ENCODE results near the gene KCNT2. TPM values are rescaled to one million over a fixed set of nuclear protein-coding genes. Genes with fewer than 3 reads are reported as not detected.
"Not testable (repeated sequence)": the region's sequence is repeated elsewhere in the genome, so short reads cannot be mapped to it uniquely, and the experiment has no call there.

KCNT2 gene
- total RNA-seq, 1 donor from 2014 or later, result not detected

DNA sequence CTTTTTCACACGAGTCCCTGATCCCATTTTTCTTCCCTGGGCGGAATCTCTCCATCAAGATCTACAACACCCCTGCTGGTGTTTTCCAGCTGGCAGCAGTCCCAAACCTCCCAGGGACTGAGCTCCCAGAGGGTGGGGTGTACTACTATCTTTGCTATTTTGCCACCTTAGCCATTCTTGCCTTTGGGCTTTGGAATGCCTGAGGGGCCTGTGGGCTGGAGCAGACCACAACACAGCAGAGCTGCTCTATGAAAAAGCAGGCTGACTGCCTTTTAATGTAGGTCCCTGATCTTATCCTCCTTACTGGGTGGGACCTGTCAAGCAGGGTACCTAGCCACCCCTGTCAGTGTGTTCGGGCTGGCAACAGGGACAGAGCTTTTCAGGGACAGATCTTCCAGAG is 91.9 kb downstream of the KCNT2 start:
- no peak for DNase-seq
- intact Hi-C loops (cut with micrococcal nuclease), result no loop called here
- Mint-ChIP-seq H3K27ac (no peak overlapping the region), H3K27me3 (no peaks in the 10 kb centered on the region), H3K9me3 (no peaks in the 10 kb centered on the region), H3K4me1 (no peaks in the 10 kb centered on the region), H3K4me3 (no peak overlapping the region), H3K36me3 (ENCODE audit: low read depth) (no peaks in the 10 kb centered on the region)

DNA sequence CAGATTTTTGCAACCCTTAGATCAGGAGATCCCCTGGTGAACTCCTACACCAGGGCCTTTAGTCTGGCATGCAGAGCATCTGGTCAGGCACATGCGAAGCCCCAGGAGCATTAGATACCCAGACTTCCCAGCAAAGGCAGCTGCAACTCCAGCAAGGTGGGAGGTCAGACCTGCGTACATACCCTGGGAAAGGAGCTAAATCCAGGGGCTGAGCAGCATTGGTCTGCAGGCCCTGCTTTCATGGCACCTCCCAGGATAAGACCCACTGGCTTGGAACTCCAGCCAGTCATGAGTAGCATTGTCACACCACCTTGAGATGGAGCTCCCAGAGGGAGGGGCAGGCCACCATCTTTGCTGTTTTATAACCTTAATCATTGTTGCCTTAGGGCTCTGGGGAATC is 92.3 kb downstream of the KCNT2 start:
- no peaks in the 10 kb centered on the region for H3K9me3 Mint-ChIP-seq
- H3K36me3 Mint-ChIP-seq (ENCODE audit: low read depth), result no peaks in the 10 kb centered on the region
- no peaks in the 10 kb centered on the region for H3K27me3 Mint-ChIP-seq
- intact Hi-C loops (cut with micrococcal nuclease), result no loop called here
- H3K4me3 Mint-ChIP-seq, result no peak overlapping the region
- DNase-seq, result no peak
- no peak overlapping the region for H3K27ac Mint-ChIP-seq
- no peaks in the 10 kb centered on the region for H3K4me1 Mint-ChIP-seq

DNA sequence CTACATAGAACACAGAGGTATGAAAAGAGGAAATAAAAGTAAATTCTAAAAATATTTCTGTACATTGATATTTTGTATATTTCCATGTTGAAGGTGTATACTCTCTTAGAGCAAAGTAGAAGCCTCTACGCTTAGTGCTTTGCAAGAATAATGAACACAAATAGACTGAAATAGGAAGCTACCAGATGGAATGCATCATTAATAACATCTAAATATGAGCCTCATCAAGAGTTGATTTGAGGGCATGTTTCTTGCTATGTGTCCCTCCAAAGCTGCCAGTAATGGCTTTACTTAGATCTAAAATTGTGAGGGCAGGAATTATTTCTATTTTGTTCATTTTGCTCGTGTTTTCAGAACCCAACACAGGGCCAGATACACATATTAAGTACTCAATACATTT is 94.4 kb downstream of the KCNT2 start:
- Mint-ChIP-seq H3K27me3 (no peaks in the 10 kb centered on the region), H3K9me3 (no peaks in the 10 kb centered on the region), H3K4me1 (no peaks in the 10 kb centered on the region), H3K4me3 (no peak overlapping the region), H3K27ac (no peak overlapping the region), H3K36me3 (ENCODE audit: low read depth) (no peaks in the 10 kb centered on the region)
- no peak for DNase-seq
- intact Hi-C loops (cut with micrococcal nuclease), result no loop called here

DNA sequence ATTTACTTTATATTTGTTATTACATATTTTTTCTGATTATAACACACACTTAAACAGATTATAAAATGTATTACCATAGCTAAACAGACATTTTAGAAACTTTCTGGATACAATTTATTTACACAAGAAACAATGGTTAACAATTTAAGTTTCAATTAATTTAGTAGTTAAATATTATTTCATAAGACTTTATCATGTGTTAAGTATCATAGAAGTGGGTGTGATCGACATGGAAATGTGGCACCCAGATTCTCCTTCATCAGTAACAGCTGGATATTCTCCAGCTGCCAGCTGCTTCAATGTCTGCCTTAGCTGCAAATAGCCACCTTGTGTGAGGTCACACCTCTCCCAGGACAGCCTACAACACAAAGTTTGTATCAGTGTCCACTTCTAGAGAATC is 97.8 kb downstream of the KCNT2 start:
- Mint-ChIP-seq H3K4me1 (no peaks in the 10 kb centered on the region), H3K9me3 (no peaks in the 10 kb centered on the region), H3K27me3 (no peaks in the 10 kb centered on the region), H3K4me3 (no peak overlapping the region), H3K27ac (no peak overlapping the region), H3K36me3 (ENCODE audit: low read depth) (no peaks in the 10 kb centered on the region)
- intact Hi-C loops (cut with micrococcal nuclease), result no loop called here
- no peak for DNase-seq

DNA sequence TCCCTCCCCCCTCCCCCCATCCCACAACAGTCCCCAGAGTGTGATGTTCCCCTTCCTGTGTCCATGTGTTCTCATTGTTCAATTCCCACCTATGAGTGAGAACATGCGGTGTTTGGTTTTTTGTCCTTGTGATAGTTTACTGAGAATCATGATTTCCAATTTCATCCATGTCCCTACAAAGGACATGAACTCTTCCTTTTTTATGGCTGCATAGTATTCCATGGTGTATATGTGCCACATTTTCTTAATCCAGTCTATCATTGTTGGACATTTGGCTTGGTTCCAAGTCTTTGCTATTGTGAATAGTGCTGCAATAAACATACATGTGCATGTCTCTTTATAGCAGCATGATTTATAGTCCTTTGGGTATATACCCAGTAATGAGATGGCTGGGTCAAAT is 104.0 kb downstream of the KCNT2 start:
- H3K4me3 Mint-ChIP-seq; H3K36me3 Mint-ChIP-seq (ENCODE audit: low read depth); intact Hi-C loops (cut with micrococcal nuclease); H3K27me3 Mint-ChIP-seq; H3K4me1 Mint-ChIP-seq; H3K9me3 Mint-ChIP-seq; DNase-seq; H3K27ac Mint-ChIP-seq: not testable (repeated sequence)

DNA sequence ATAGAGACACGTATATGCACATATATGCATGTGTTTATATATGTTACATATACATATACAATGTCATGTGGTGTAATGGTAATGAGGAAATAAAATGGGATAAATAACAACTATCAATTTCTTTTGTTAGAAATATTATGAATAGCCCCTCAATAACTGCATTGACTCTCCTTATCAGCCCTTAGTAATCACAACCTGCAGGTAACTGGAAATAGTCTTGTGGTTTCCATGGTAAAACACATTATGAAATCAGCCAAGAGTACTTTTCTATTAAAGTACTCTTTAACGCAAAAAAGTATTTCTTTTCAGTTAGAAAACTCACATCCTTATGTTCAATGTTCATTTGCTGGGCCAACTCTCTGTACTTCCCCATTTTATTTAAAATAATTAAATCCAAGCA is 105.8 kb downstream of the KCNT2 start:
- no peaks in the 10 kb centered on the region for H3K36me3 Mint-ChIP-seq (ENCODE audit: low read depth)
- no peaks in the 10 kb centered on the region for H3K27me3 Mint-ChIP-seq
- H3K4me1 Mint-ChIP-seq, result no peaks in the 10 kb centered on the region
- H3K4me3 Mint-ChIP-seq, result no peak overlapping the region
- no peak for DNase-seq
- no peaks in the 10 kb centered on the region for H3K9me3 Mint-ChIP-seq
- intact Hi-C loops (cut with micrococcal nuclease), result no loop called here
- no peak overlapping the region for H3K27ac Mint-ChIP-seq

DNA sequence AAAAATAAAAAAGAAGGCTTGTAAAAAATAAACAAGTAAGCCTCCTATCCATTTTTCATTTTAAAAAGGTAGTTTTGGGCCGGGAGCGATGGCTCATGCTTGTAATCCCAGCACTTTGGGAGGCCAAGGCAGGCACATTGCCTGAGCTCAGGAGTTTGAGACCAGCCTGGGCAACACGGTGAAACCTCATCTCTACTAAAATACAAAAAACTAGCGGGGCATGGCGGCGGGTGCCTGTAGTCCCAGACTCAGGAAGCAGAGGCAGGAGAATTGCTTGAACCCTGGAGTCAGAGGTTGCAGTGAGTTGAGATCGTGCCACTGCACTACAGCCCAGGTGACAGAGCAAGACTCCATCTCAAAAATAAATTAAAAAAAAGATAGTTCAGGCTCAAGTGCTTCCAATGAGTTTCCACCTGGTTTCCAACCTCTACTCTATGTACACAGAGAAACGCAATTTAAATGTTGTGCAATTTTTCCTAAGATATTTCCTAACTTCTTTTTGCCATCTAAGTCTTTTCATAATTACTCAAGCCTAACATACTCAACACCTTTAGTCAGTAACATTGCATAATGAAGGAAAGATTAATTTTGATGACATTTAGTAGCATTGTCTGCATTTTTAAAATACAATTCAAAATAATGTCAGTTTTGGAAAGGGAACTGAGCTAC is 106.3 kb downstream of the KCNT2 start:
- Mint-ChIP-seq H3K27ac (no peak overlapping the region), H3K27me3 (no peaks in the 10 kb centered on the region), H3K9me3 (no peaks in the 10 kb centered on the region), H3K4me1 (no peaks in the 10 kb centered on the region), H3K4me3 (no peak overlapping the region), H3K36me3 (ENCODE audit: low read depth) (no peaks in the 10 kb centered on the region)
- intact Hi-C loops (cut with micrococcal nuclease), result no loop called here
- DNase-seq, result no peak

DNA sequence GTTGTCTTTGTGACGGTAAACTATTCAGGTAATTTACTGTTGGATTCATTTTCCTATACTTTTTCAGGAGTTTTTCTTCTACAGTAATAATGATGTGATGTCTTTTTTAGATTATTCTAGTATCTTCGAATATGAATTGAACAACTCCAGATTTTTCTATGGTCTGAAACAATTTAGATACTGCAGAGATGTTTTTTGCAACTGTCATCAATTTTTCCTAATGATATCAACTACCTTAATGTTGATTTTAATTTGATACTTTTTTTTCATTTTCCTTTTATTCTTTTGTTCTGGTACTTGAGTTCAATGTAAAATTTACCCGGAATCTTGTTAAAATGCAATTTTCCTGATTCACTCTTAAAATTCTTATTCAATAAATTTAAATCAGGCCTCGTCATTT is 110.4 kb downstream of the KCNT2 start:
- Mint-ChIP-seq H3K4me1 (no peaks in the 10 kb centered on the region), H3K36me3 (ENCODE audit: low read depth) (no peaks in the 10 kb centered on the region), H3K9me3 (no peaks in the 10 kb centered on the region), H3K27me3 (no peaks in the 10 kb centered on the region), H3K27ac (no peak overlapping the region), H3K4me3 (no peak overlapping the region)
- DNase-seq, result no peak
- intact Hi-C loops (cut with micrococcal nuclease), result no loop called here

DNA sequence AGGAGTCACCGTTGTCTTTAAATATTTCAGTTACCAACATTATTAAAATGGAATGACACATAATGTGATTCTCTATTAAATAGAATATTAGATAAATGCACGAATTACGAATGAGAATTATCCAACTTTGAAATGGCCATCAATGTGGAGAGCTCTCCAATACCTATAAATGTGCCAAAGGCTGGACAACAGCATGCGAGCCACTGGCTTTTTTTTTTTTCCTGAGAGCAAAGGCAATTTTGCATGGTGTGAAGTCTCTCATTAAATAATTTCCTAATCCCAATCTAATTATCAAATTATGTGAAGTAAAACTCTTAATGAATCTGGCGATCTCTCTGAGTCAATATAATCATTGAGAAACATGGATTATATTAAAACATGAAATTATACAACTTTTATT is 113.5 kb downstream of the KCNT2 start:
- intact Hi-C loops (cut with micrococcal nuclease), result no loop called here
- Mint-ChIP-seq H3K27ac (no peak overlapping the region), H3K36me3 (ENCODE audit: low read depth) (no peaks in the 10 kb centered on the region)

DNA sequence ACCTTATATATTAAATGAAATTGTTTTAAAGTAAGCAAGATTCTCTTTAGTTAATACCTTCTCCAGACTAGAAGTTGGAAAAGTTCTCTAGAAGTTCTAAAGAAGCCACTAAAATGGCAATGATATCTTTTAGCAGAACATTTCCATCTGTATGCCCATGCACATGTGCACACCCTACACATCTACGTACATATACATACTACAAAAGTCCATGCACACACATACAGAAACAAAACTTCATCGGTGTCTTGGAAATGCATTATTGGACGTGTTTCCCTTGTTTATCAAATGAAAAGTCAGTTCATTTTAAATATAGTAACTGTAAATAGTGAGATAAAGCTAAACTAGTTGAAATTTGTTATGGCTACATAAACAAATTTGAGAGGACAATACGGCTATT is 114.4 kb downstream of the KCNT2 start:
- Mint-ChIP-seq H3K27me3 (no peaks in the 10 kb centered on the region), H3K9me3 (no peaks in the 10 kb centered on the region), H3K4me3 (no peak overlapping the region), H3K4me1 (no peaks in the 10 kb centered on the region), H3K27ac (no peak overlapping the region), H3K36me3 (ENCODE audit: low read depth) (no peaks in the 10 kb centered on the region)
- intact Hi-C loops (cut with micrococcal nuclease), result no loop called here
- DNase-seq, result no peak

More for the DNA sequence above, 113.5 kb downstream of the KCNT2 start:
- Mint-ChIP-seq H3K4me3 (no peak overlapping the region), H3K27me3 (no peaks in the 10 kb centered on the region), H3K9me3 (no peaks in the 10 kb centered on the region), H3K4me1 (no peaks in the 10 kb centered on the region)
- no peak for DNase-seq

DNA sequence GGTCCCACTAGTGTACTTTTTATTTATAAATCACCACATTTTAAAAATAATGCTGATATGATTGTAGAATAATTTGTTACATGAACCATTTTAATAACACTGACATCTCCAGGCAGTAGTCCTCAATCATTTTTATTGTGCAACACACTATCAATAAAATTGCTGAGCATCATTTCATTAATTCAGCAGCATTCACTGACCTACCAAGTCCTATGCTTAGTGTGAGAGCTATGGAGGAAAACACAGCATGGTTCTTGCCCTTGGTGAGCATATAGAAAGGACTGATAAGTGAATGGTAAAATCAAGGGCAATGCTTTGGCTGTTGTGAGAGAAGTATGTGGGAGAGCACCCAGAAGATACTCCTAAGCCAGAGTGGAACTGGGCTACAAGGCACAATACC is 119.7 kb downstream of the KCNT2 start:
- H3K4me1 Mint-ChIP-seq, result no peaks in the 10 kb centered on the region
- H3K27me3 Mint-ChIP-seq, result no peaks in the 10 kb centered on the region
- H3K36me3 Mint-ChIP-seq (ENCODE audit: low read depth), result no peaks in the 10 kb centered on the region
- DNase-seq, result no peak
- H3K4me3 Mint-ChIP-seq, result no peak overlapping the region
- no peak overlapping the region for H3K27ac Mint-ChIP-seq
- no peaks in the 10 kb centered on the region for H3K9me3 Mint-ChIP-seq
- intact Hi-C loops (cut with micrococcal nuclease), result no loop called here

DNA sequence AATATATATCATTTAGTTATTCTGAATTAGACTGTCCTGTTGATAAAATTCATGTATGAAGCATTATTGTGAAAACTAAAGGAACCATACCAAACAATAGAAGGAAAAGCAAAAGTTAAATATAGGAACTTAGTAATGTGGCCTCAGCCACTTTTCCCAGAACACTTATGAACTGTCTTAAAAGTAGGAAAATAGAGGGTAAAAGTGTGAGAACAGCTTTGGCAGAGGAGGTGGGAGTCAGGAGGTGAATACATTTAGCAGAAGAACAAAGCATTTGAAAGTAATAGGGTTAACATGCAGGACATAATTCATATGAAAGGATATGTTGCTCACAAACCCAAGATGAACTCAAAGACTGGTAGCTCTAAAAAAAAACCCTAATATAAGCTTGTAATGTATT is 121.9 kb downstream of the KCNT2 start:
- DNase-seq, result no peak
- intact Hi-C loops (cut with micrococcal nuclease), result no loop called here
- Mint-ChIP-seq H3K4me3 (no peak overlapping the region), H3K36me3 (ENCODE audit: low read depth) (no peaks in the 10 kb centered on the region), H3K4me1 (no peaks in the 10 kb centered on the region), H3K27me3 (no peaks in the 10 kb centered on the region), H3K27ac (no peak overlapping the region), H3K9me3 (no peaks in the 10 kb centered on the region)

DNA sequence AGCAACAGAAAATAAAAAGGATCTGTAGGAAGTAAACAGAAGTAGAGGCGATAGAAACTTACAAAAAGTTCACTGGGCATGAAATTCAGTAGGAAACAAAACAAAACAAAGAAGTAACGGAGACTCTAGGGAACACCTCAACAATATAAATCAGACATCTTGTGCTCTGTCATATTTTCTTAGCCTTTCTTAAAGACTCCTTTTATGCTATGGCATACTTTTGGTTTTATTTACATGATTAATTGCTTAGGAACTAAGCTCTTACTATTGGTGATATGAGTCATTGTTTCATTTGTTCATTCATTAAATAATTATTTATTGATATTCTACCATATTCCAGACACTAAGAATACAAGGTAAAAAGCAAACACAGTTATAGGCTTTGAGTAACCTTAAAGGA is 126.6 kb downstream of the KCNT2 start:
- no peaks in the 10 kb centered on the region for H3K27me3 Mint-ChIP-seq
- no peaks in the 10 kb centered on the region for H3K36me3 Mint-ChIP-seq (ENCODE audit: low read depth)
- intact Hi-C loops (cut with micrococcal nuclease), result no loop called here
- no peak for DNase-seq
- no peak overlapping the region for H3K4me3 Mint-ChIP-seq
- no peak overlapping the region for H3K27ac Mint-ChIP-seq
- H3K4me1 Mint-ChIP-seq, result no peaks in the 10 kb centered on the region
- H3K9me3 Mint-ChIP-seq, result no peaks in the 10 kb centered on the region

DNA sequence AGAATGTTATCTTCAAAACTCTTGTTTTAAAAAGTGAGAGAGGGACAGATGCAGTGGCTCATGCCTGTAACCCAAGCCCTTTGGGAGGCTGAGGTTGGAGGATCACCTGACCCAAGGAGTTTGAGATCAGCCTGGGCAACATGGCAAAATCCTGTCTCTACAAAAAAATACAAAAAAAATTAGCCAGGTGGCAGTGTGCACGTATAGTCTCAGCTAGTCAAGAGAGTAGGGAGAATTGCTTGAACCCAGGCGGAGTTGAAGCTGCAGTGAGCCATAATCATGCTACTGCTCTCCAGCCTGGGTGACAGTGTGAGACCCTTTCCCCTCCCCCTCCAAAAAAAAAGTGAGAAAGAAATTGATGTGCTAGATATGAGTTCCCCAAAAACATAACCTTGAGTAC is 131.0 kb downstream of the KCNT2 start:
- H3K27ac Mint-ChIP-seq, result no peak overlapping the region
- no peaks in the 10 kb centered on the region for H3K9me3 Mint-ChIP-seq
- intact Hi-C loops (cut with micrococcal nuclease), result no loop called here
- H3K4me1 Mint-ChIP-seq, result no peaks in the 10 kb centered on the region
- H3K27me3 Mint-ChIP-seq, result no peaks in the 10 kb centered on the region
- DNase-seq, result no peak
- H3K4me3 Mint-ChIP-seq, result no peak overlapping the region
- H3K36me3 Mint-ChIP-seq (ENCODE audit: low read depth), result no peaks in the 10 kb centered on the region

DNA sequence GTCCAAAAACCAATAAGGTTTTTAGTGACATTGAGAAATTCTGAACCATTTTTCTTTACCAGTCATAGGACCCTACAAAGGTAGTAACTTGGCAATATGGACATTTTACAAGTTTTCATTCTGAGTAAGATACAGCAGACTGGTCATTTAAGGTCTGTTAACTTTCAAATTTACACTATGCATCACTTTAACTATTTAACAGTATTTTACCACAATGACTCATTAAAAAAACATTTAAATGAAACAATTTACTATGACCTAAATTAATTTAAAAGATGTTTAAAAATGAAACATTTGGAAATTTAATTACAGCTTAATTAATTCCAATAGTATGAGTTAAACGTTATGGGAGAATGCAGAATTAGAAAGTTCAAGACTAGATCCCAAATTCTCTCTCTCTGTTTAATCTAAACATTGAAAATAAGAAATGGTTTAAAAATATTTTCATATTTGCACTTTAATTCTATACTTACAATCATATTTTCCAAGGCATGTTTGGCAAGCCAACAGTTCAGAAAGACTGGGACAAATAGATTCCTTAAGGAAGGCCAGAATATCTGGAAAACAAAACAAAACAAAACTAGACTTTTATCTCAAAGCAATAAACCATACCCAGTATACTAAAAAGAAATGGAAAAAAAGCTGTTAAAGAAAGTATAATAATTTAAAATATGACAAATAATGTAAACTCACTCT is 140.9 kb downstream of the KCNT2 start:
- Mint-ChIP-seq H3K27ac (no peak overlapping the region), H3K36me3 (ENCODE audit: low read depth) (no peaks in the 10 kb centered on the region), H3K9me3 (no peaks in the 10 kb centered on the region), H3K4me1 (no peaks in the 10 kb centered on the region), H3K4me3 (no peak overlapping the region), H3K27me3 (no peaks in the 10 kb centered on the region)
- no peak for DNase-seq
- intact Hi-C loops (cut with micrococcal nuclease), result no loop called here

All from activated CD4-positive, alpha-beta T cell treated with anti-CD3 and anti-CD28 coated beads, Interleukin-2, amount 10 ng/mL, durations not matched to agents 24 days and 14 days (primary cell).